ENCODE data around the gene OR2Y1.
A peak's percentile ranks its signal among the peaks of the same experiment; 100 is the strongest.

OR2Y1 gene

DNA sequence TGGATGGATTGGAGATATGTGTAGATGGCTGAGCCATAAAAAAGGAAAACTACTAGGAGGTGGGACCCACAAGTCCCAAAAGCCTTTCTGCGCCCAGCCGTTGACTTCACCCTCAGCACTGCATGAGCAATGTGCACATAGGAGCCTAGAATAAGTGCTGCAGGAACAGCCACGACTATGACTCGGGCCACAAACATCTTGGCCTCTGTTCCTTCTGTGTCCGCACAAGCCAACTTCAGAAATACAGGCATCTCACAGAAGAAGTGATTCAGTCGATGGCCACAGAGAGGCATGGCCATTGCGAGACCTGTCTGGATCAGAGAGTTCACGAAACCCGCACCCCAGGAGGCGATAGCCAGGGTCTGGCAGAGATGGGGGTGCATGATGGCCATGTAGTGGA lies 587 bp downstream of the OR2Y1 start:
- H3K4me3 ChIP-seq (ENCODE audit: low read length): no peak overlapping the region
- TF ChIP-seq, protein P1, sequence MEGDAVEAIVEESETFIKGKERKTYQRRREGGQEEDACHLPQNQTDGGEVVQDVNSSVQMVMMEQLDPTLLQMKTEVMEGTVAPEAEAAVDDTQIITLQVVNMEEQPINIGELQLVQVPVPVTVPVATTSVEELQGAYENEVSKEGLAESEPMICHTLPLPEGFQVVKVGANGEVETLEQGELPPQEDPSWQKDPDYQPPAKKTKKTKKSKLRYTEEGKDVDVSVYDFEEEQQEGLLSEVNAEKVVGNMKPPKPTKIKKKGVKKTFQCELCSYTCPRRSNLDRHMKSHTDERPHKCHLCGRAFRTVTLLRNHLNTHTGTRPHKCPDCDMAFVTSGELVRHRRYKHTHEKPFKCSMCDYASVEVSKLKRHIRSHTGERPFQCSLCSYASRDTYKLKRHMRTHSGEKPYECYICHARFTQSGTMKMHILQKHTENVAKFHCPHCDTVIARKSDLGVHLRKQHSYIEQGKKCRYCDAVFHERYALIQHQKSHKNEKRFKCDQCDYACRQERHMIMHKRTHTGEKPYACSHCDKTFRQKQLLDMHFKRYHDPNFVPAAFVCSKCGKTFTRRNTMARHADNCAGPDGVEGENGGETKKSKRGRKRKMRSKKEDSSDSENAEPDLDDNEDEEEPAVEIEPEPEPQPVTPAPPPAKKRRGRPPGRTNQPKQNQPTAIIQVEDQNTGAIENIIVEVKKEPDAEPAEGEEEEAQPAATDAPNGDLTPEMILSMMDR (IDR thresholded peaks at IDR 0.05; ENCODE audit: insufficient read depth, low read depth, low read length, missing control alignments): no peak
- peak; percentile 9 for DNase-seq (ENCODE audit: low read depth)

DNA sequence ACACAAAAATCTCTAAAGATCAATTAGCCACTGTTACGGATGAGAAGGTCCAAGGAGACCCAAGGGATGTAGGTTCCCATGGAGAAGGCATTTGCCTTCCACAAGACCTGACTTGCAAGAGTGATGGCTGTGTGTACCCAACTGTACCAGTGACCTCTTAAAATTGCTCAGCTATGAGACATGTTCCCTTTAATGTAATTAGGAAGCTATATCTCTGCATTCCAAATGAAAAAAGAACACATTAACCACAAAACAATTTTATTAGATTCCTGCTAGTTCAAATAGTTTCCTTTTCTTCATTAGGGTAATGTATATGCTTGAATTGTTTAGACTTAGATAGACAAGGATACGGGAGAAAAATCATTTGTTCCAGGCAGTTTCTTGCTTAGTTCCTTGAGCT lies 3.3 kb downstream of the OR2Y1 start:
- H3K4me3 ChIP-seq (ENCODE audit: low read length): no peak overlapping the region
- TF ChIP-seq, protein P1 (IDR thresholded peaks at IDR 0.05; ENCODE audit: insufficient read depth, low read depth, low read length, missing control alignments): no peak
- DNase-seq (ENCODE audit: low read depth): no peak

DNA sequence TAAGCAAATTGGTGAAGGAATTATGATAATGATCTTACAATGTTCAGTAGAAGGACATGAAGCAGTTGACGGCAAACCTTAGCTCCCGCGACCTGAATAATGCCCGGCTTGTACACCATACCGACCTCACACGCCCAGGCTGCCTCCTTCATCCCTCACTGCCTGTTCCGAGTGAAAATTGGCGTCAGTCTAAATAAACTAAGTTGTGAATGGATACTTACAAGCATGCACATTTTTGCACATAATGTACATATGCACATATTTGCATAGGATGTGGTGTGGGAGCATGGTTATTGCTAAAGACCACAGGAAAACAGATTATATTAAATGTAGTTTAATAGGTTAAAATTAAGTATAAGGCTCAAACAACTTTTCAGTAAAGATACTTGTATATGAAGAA lies 14.9 kb downstream of the OR2Y1 start:
- H3K4me3 ChIP-seq (ENCODE audit: low read length): no peak overlapping the region
- DNase-seq (ENCODE audit: low read depth): no peak
- TF ChIP-seq, protein P1 (IDR thresholded peaks at IDR 0.05; ENCODE audit: insufficient read depth, low read depth, low read length, missing control alignments): no peak

DNA sequence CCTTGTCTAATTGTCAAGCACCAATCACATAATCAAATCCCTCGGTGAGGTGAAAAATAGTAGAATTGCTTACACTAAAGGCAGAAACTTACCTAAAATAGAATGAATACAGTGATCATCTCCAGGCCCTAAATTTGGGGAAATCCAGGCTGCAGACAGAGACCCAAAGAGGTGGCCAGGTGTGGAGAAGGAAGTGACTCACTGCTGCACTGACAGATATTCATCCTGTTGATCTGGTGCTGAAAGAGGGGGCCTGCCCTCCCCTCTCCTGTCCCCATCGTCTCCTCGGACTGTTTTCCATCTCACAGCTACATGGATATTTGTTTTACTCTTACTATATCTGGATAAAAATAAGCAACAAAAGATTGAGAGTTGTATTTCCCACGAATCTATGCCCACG lies 15.9 kb downstream of the OR2Y1 start:
- DNase-seq (ENCODE audit: low read depth): no peak
- TF ChIP-seq, protein P1 (IDR thresholded peaks at IDR 0.05; ENCODE audit: insufficient read depth, low read depth, low read length, missing control alignments): no peak
- H3K4me3 ChIP-seq (ENCODE audit: low read length): no peak overlapping the region

DNA sequence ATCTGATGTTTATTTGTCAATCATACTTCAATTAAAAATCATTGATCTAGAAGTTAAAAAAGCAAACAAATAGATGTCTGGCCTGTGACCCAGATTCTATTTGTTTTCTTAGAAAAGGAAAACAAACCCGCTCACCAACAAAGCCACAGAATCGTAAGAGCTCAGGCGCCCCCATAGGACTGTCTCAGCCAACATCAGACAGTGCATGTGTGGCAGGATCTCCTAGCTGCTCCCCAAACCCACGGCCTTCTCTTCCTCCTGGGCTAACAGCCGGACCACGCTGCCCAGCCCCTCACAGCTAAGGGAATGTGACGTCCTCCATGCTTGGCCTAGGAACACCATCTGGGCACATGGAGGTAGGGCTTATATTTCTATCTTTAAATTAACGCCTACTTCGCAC lies 19.4 kb downstream of the OR2Y1 start:
- H3K4me3 ChIP-seq (ENCODE audit: low read length): no peak overlapping the region
- TF ChIP-seq, protein P1 (IDR thresholded peaks at IDR 0.05; ENCODE audit: insufficient read depth, low read depth, low read length, missing control alignments): no peak
- DNase-seq (ENCODE audit: low read depth): no peak

DNA sequence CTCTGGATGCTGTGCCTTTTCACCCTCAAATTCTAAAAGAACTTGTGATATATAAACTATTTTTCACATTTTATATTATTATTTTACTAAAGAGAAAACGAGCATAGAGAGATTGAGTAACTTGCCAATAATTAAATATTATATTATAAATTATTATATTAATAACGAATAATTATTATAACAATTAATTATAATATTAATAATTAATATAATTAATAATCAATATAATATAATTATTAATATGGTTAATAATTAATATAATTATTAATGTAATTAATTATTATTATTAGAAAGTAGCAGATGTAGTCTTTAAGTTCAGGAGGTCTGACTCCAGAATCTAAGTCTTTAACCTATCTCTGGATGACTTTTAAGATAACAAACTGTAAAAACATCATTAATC lies 20.1 kb downstream of the OR2Y1 start:
- TF ChIP-seq, protein P1 (IDR thresholded peaks at IDR 0.05; ENCODE audit: insufficient read depth, low read depth, low read length, missing control alignments): no peak
- H3K4me3 ChIP-seq (ENCODE audit: low read length): no peak overlapping the region
- no peak for DNase-seq (ENCODE audit: low read depth)

DNA sequence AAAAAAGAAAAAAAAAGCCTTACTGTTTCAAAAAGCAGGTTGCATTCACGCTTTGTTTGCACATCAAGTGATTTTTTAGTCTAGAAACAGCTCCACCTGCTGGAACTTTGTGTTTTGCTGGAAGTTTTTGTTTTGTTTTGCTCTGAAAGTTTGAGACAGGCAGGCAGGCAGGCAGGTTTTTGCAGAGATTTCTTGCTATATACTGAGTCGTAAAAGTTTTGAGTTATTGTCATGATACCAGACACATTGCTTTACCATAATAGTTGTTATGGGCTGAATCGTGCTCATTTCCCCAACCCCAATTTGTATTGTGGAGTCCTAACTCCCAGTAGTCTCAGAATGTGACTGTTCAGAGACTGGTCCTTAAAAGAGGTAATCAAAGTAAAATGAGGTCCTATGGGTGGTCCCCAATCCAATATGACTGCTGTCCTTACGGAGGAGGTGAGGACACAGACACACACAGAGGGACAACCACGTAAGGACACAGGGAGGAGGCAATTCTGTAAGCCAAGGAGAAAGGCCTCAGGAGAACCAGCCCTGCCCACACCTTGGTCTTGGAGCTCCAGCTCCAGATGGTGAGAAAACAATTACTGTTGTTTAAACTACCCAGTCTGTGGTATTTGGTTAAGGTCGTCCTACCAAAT lies 20.9 kb downstream of the OR2Y1 start:
- TF ChIP-seq, protein P1 (IDR thresholded peaks at IDR 0.05; ENCODE audit: insufficient read depth, low read depth, low read length, missing control alignments): peak; percentile 68
- DNase-seq (ENCODE audit: low read depth): peak; percentile 40
- no peak overlapping the region for H3K4me3 ChIP-seq (ENCODE audit: low read length)

All from epithelial cell of esophagus (primary cell).